H1 (cell line): ENCODE measurements around the gene LHPP. TPM values are rescaled to one million over a fixed set of nuclear protein-coding genes. Genes with fewer than 3 reads are reported as not detected.

ENCODE experiments used
- polyA plus RNA-seq, 7 experiments: library from polyadenylated mRNA; depleted of rRNA in 3 of 7; stranded (reverse) in 5 of 7; unstranded in 2 of 7; fragments of >200 nt in 5 of 7; fragments of 200-250 nt in 2 of 7; gene quantifications; 1 replicate in 5 of 7; 2 replicates in 1 of 7; 4 replicates in 1 of 7; pipeline versions ENCODE4 v1.2.1 to v1.2.3, GENCODE V29; 2011 to 2013; ENCODE audit warnings: missing spikeins in 2 of 7, mixed read lengths in 2 of 7
- total RNA-seq: library from RNA; stranded (reverse); fragmentation: NEBNext Ultra II Directional; extraction: Animal tissue kit (Norgen Biotek cat#: 25700); gene quantifications from 2 replicates; pipeline ENCODE4 v1.2.1, GENCODE V29; 2021
- TF ChIP-seq, protein P1 (sequence below): fragments of 300-600 bp; sonication (generic); IDR thresholded peaks from 2 replicates; pipeline ENCODE4 v1.7.1; 2012; ENCODE audit warnings: low read length, moderate library complexity, mild to moderate bottlenecking, inconsistent platforms; ENCODE audit not compliant: insufficient replicate concordance
- TF ChIP-seq, protein P2 (sequence below): IDR thresholded peaks from 2 replicates; pipeline ENCODE4 v1.6.1; 2012; ENCODE audit warnings: inconsistent platforms

The LHPP gene
- total and polyA plus RNA-seq, 2 of the 8 experiments (the other 6 are each of a cell fraction or from before 2014, with no cell fraction given) = 26.0 to 45.0 TPM

DNA sequence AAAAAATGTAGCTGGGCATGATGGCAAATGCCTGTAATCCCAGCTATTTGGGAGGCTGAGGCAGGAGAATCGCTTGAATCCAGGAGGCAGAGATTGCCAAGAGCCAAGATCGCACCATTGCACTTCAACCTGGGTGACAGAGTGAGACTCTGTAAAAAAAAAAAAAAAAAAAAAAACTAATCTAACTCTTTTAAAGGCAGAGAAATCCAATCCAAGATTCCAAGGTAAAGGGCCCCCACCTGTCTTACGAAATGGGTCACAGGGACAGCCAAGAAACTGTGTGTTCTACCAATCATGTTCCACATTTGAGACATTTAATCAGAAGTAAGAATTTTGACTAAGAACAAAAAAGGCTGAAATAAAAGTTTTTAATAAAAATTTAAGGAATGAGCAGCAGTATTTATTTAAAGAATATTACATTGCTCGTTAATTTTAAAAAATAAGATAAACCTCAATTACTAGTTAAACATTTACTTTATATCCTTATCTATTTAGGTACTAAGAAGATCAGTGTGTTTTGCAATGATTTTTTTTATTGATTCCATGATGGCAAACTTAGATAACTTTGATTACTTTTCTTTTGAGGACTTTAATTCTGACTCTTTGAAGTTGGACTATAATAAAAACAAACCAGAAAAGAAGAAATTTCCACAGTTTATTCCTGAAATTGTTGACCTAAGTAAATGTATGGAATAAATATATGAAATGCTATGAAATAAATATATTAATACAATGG is 36.2 kb upstream of the LHPP start (continued):
- TF ChIP-seq, protein P1, sequence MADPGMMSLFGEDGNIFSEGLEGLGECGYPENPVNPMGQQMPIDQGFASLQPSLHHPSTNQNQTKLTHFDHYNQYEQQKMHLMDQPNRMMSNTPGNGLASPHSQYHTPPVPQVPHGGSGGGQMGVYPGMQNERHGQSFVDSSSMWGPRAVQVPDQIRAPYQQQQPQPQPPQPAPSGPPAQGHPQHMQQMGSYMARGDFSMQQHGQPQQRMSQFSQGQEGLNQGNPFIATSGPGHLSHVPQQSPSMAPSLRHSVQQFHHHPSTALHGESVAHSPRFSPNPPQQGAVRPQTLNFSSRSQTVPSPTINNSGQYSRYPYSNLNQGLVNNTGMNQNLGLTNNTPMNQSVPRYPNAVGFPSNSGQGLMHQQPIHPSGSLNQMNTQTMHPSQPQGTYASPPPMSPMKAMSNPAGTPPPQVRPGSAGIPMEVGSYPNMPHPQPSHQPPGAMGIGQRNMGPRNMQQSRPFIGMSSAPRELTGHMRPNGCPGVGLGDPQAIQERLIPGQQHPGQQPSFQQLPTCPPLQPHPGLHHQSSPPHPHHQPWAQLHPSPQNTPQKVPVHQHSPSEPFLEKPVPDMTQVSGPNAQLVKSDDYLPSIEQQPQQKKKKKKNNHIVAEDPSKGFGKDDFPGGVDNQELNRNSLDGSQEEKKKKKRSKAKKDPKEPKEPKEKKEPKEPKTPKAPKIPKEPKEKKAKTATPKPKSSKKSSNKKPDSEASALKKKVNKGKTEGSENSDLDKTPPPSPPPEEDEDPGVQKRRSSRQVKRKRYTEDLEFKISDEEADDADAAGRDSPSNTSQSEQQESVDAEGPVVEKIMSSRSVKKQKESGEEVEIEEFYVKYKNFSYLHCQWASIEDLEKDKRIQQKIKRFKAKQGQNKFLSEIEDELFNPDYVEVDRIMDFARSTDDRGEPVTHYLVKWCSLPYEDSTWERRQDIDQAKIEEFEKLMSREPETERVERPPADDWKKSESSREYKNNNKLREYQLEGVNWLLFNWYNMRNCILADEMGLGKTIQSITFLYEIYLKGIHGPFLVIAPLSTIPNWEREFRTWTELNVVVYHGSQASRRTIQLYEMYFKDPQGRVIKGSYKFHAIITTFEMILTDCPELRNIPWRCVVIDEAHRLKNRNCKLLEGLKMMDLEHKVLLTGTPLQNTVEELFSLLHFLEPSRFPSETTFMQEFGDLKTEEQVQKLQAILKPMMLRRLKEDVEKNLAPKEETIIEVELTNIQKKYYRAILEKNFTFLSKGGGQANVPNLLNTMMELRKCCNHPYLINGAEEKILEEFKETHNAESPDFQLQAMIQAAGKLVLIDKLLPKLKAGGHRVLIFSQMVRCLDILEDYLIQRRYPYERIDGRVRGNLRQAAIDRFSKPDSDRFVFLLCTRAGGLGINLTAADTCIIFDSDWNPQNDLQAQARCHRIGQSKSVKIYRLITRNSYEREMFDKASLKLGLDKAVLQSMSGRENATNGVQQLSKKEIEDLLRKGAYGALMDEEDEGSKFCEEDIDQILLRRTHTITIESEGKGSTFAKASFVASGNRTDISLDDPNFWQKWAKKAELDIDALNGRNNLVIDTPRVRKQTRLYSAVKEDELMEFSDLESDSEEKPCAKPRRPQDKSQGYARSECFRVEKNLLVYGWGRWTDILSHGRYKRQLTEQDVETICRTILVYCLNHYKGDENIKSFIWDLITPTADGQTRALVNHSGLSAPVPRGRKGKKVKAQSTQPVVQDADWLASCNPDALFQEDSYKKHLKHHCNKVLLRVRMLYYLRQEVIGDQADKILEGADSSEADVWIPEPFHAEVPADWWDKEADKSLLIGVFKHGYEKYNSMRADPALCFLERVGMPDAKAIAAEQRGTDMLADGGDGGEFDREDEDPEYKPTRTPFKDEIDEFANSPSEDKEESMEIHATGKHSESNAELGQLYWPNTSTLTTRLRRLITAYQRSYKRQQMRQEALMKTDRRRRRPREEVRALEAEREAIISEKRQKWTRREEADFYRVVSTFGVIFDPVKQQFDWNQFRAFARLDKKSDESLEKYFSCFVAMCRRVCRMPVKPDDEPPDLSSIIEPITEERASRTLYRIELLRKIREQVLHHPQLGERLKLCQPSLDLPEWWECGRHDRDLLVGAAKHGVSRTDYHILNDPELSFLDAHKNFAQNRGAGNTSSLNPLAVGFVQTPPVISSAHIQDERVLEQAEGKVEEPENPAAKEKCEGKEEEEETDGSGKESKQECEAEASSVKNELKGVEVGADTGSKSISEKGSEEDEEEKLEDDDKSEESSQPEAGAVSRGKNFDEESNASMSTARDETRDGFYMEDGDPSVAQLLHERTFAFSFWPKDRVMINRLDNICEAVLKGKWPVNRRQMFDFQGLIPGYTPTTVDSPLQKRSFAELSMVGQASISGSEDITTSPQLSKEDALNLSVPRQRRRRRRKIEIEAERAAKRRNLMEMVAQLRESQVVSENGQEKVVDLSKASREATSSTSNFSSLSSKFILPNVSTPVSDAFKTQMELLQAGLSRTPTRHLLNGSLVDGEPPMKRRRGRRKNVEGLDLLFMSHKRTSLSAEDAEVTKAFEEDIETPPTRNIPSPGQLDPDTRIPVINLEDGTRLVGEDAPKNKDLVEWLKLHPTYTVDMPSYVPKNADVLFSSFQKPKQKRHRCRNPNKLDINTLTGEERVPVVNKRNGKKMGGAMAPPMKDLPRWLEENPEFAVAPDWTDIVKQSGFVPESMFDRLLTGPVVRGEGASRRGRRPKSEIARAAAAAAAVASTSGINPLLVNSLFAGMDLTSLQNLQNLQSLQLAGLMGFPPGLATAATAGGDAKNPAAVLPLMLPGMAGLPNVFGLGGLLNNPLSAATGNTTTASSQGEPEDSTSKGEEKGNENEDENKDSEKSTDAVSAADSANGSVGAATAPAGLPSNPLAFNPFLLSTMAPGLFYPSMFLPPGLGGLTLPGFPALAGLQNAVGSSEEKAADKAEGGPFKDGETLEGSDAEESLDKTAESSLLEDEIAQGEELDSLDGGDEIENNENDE = no peak
- TF ChIP-seq, protein P2, sequence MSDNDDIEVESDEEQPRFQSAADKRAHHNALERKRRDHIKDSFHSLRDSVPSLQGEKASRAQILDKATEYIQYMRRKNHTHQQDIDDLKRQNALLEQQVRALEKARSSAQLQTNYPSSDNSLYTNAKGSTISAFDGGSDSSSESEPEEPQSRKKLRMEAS = no peak
